Karpas-422 (cell line): ENCODE data around the gene DOCK6. TPM values are rescaled to one million over a fixed set of nuclear protein-coding genes. Genes with fewer than 3 reads are reported as not detected.

Experiments used
- DNase-seq: peaks from one replicate; pipeline ENCODE4 v3.0.0-alpha.2; 2015
- H2AFZ ChIP-seq: fragments of 200-600 bp; sonication (generic); 2 replicates; pipeline ENCODE4 v1.6.1; 2014; ENCODE audit warnings: antibody characterized with exemption, low read length, mixed read lengths
- H3K27ac ChIP-seq: fragments of 200-600 bp; sonication (generic); 2 replicates; pipeline ENCODE4 v1.5.1; 2014; ENCODE audit warnings: mild to moderate bottlenecking, low read length, moderate library complexity
- H3K27me3 ChIP-seq: fragments of 200-600 bp; sonication (generic); 2 replicates; pipeline ENCODE4 v1.6.1; 2014; ENCODE audit warnings: low read length, mixed read lengths
- H3K36me3 ChIP-seq: fragments of 200-600 bp; sonication (generic); 2 replicates; pipeline ENCODE4 v1.6.1; 2014; ENCODE audit warnings: low read length, mixed read lengths; ENCODE audit not compliant: insufficient read depth
- H3K4me1 ChIP-seq: fragments of 200-600 bp; sonication (generic); 2 replicates; pipeline ENCODE4 v1.6.1; 2014; ENCODE audit warnings: mild to moderate bottlenecking, low read length, mixed read lengths
- H3K4me2 ChIP-seq: fragments of 200-600 bp; sonication (generic); 2 replicates; pipeline ENCODE4 v1.6.1; 2014; ENCODE audit warnings: low read length, low read depth, mild to moderate bottlenecking; ENCODE audit not compliant: poor library complexity, severe bottlenecking
- H3K4me3 ChIP-seq: fragments of 200-600 bp; sonication (generic); 2 replicates; pipeline ENCODE4 v1.5.1; 2014; ENCODE audit warnings: mild to moderate bottlenecking, antibody characterized with exemption, low read length, mixed read lengths
- H3K79me2 ChIP-seq: fragments of 200-600 bp; sonication (generic); 2 replicates; pipeline ENCODE4 v1.6.1; 2014; ENCODE audit warnings: mild to moderate bottlenecking, low read length, mixed read lengths
- H3K9ac ChIP-seq: fragments of 200-600 bp; sonication (generic); 2 replicates; pipeline ENCODE4 v1.6.0; 2014; ENCODE audit warnings: low read length
- H3K9me2 ChIP-seq: fragments of 200-600 bp; sonication (generic), shearing (Covaris generic); replicated peaks from 2 replicates; pipeline ENCODE4 v1.6.0; 2014; ENCODE audit warnings: mild to moderate bottlenecking, low read length, moderate library complexity; ENCODE audit not compliant: insufficient read depth
- H3K9me3 ChIP-seq: fragments of 300-700, 200-600 bp; sonication (generic); 2 replicates; pipeline ENCODE4 v1.6.1; 2014; ENCODE audit warnings: low read length, mixed read lengths
- H4K20me1 ChIP-seq: fragments of 200-600 bp; sonication (generic); 2 replicates; pipeline ENCODE4 v1.6.1; 2014; ENCODE audit warnings: mild to moderate bottlenecking, antibody characterized with exemption, low read length, low read depth; ENCODE audit not compliant: insufficient read depth
- total RNA-seq: library from RNA; depleted of rRNA; stranded (reverse); fragments of >200 nt; shearing (Covaris generic); gene quantifications from 2 replicates; pipeline ENCODE4 v1.2.3, GENCODE V29; 2014; ENCODE audit warnings: low replicate concordance

Gene DOCK6
- total RNA-seq, 1 experiment from 2014 or later, result 6.5 TPM

DNA sequence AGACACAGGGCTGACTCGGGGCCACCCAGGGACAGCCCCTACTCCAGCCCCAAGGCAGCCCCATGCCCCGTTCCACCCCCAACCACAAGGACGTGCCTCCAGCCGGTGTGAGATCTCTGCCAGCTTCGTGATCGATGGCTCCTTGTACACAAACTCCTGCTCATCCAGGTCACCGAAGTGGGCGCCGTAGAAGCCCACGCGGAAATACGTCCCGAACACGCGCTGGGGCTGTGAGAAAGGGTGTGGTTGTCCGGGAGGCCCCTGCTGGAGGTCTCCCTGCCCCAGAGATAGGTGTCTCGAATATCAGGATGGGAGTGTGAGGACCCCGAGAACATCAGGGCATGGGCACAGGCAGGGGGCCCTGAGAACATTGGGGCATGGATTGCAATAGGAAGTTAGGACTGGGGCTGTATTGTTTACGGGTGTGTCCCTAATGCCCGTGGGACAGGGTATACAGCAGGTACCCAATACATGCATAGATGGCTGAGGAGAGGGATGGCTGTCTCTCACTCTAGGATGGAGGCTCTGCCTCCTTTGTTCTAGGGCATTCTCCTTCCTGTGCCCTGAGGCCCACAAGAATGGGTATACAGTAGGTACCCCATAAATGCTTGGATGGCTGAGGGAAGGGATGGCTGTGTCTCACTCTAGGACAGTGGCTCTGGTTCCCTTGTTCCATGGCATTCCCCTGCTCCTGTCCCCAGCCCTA, 59.7 kb downstream of the DOCK6 start:
- Histone ChIP-seq H2AFZ (no peak overlapping the region), H3K36me3 (no peaks in the 10 kb centered on the region), H3K9ac (no peak overlapping the region), H3K4me2 (no peak overlapping the region), H3K4me1 (peaks cover 8% of the 10 kb centered on the region; the same call in 1 of the 2 replicates), H4K20me1 (no peaks in the 10 kb centered on the region), H3K9me3 (no peaks in the 10 kb centered on the region), H3K79me2 (no peaks in the 10 kb centered on the region), H3K4me3 (no peak overlapping the region), H3K27ac (no peak overlapping the region), H3K9me2 (no peaks in the 10 kb centered on the region), H3K27me3 (no peaks in the 10 kb centered on the region)
- DNase-seq, result no peak

DNA sequence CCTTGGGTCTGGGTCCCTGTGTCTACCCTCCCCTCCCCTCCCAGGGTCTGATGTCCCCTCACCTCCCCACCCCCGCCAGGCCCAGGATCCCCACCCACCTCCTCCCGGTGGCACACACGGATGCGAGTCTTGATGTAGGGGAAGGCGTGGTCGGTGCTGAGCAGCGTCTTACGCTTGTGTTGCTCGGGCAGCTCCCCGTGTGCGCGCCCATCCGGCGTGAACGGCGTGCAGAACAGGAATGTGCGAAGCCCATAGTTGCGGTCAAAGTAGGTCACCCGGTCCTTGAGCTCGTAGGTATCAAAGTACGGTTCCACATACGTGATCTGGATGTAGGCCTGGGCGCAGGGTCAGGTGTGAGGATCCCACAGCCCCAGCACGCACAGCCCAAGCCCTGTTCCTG, 60.5 kb downstream of the DOCK6 start:
- Histone ChIP-seq H3K79me2 (no peaks in the 10 kb centered on the region), H3K27ac (no peak overlapping the region), H2AFZ (no peak overlapping the region), H3K27me3 (no peaks in the 10 kb centered on the region), H3K9ac (no peak overlapping the region), H3K9me2 (no peaks in the 10 kb centered on the region), H3K4me2 (no peak overlapping the region), H3K4me1 (peaks cover 13% of the 10 kb centered on the region), H3K36me3 (no peaks in the 10 kb centered on the region), H4K20me1 (no peaks in the 10 kb centered on the region), H3K9me3 (no peaks in the 10 kb centered on the region), H3K4me3 (no peak overlapping the region)
- DNase-seq, result no peak

DNA sequence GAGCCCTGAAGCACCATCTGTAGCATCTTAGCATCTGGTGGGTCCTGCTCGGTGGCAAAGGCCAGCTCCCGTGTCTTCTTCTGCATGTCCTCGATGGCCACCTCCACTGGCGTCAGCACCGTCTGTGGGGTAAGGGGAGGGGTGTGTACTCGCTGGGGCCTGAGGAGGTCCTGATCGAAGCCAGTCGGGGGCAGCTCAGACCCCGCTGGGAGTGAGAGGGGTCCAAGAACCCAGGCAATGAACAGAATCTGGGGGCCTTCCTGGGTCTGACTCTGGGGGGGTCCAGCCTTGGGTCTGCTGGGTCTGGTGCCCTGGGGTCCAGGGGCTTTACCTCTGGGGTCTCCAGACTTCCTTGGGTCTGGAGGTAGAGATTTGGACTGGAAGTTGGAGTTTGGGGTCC, 61.4 kb downstream of the DOCK6 start:
- Histone ChIP-seq H3K4me3 (no peak overlapping the region), H3K9me3 (no peaks in the 10 kb centered on the region), H3K9me2 (no peaks in the 10 kb centered on the region), H4K20me1 (no peaks in the 10 kb centered on the region), H3K79me2 (no peaks in the 10 kb centered on the region), H2AFZ (no peak overlapping the region), H3K27ac (no peak overlapping the region), H3K27me3 (no peaks in the 10 kb centered on the region), H3K4me1 (peaks cover 16% of the 10 kb centered on the region), H3K4me2 (no peak overlapping the region), H3K9ac (no peak overlapping the region), H3K36me3 (no peaks in the 10 kb centered on the region)
- DNase-seq, result no peak

DNA sequence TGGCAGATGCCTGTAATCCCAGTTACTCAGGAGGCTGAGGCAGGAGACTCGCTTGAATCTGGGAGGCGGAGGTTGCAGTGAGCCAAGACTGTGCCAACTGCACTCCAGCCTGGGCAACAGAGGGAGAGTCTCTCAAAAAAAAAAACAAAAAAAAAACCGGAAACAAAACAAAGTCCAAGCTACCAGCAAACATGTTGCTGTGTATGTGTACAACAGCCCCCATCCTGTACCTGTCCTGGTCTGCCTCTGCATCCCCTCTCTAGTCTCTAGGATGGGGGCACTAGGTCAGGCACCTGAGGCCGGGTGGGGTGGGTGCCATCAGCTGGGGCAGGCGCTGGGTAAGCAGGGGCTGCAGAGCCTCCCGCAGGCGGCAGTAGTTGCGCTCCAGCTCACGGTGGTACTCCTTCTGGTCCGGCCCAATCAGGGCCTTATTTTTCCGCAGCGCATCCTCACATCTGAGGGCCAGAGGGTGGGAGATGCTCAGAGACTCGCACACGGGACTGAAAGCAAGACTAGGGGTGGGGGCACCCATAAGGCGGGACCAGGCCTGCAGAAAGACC, 62.2 kb downstream of the DOCK6 start:
- Histone ChIP-seq H3K9ac (no peak overlapping the region), H3K36me3 (no peaks in the 10 kb centered on the region), H3K9me2 (no peaks in the 10 kb centered on the region), H3K79me2 (no peaks in the 10 kb centered on the region), H3K4me3 (no peak overlapping the region), H3K9me3 (no peaks in the 10 kb centered on the region), H4K20me1 (no peaks in the 10 kb centered on the region), H3K4me2 (no peak overlapping the region), H2AFZ (no peak overlapping the region), H3K4me1 (peaks cover 16% of the 10 kb centered on the region), H3K27me3 (no peaks in the 10 kb centered on the region), H3K27ac (no peak overlapping the region)
- no peak for DNase-seq

DNA sequence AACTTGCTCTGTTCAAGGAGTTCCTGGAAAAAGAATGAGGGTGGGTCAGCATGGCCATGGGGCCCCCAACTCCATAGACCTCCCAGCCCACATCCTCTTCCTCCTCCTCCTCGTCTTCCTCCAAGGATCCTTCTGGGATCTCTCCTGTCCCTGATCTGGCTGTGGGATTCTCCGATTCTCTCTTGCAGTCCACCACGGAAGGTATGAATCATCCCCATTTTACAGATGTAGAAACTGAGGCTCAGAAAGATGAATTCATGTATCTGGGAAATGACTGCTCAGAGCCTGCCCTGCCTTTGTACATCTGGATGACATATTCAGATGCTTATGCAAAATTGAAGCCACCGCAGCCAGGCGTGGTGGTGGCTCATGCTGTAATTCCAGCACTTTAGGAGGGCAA, 62.8 kb downstream of the DOCK6 start:
- Histone ChIP-seq H2AFZ (no peak overlapping the region), H3K79me2 (no peaks in the 10 kb centered on the region), H3K36me3 (no peaks in the 10 kb centered on the region), H4K20me1 (no peaks in the 10 kb centered on the region), H3K9me2 (no peaks in the 10 kb centered on the region), H3K4me3 (no peak overlapping the region), H3K4me2 (no peak overlapping the region), H3K4me1 (peaks cover 16% of the 10 kb centered on the region), H3K9ac (no peak overlapping the region), H3K9me3 (no peaks in the 10 kb centered on the region), H3K27me3 (no peaks in the 10 kb centered on the region), H3K27ac (no peak overlapping the region)
- DNase-seq, result no peak

DNA sequence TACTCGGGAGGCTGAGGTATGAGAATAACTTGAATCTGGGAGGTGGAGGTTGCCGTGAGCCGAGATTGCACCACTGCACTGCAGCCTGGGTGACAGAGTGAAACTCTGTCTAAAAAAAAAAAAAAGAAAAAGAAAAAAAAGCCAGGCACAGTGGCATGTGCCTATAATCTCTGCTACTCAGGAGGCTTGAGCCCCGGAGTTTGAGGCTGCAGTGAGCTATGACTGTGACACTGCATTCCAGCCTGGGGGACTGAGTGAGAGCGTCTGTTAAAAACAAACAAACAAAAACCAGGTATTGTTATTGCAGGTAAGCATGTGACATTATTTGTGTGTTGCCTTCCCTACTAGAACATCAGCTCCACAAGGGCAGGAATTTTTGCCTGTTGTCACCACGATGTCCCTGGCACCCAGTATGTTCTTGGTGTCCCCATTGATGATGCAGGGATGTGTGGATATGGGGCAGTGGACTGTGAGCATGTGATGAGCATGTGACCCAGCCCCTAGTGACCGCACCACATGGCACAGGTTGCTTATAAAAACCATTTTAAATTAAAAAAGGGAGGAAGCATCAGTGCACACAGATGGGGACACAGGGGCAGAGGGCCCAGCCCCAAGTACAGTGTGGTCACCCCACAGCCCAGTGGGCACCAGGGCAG, 63.4 kb downstream of the DOCK6 start:
- H3K9me2 ChIP-seq, result no peaks in the 10 kb centered on the region
- H3K79me2 ChIP-seq, result no peaks in the 10 kb centered on the region
- H3K9ac ChIP-seq, result no peak overlapping the region
- no peaks in the 10 kb centered on the region for H3K36me3 ChIP-seq
- H3K9me3 ChIP-seq, result no peaks in the 10 kb centered on the region
- H3K4me3 ChIP-seq, result no peak overlapping the region
- H3K4me2 ChIP-seq, result no peak overlapping the region
- no peak for DNase-seq
- no peaks in the 10 kb centered on the region for H3K27me3 ChIP-seq
- peaks cover 16% of the 10 kb centered on the region for H3K4me1 ChIP-seq
- no peak overlapping the region for H2AFZ ChIP-seq
- H4K20me1 ChIP-seq, result no peaks in the 10 kb centered on the region
- H3K27ac ChIP-seq, result no peak overlapping the region

DNA sequence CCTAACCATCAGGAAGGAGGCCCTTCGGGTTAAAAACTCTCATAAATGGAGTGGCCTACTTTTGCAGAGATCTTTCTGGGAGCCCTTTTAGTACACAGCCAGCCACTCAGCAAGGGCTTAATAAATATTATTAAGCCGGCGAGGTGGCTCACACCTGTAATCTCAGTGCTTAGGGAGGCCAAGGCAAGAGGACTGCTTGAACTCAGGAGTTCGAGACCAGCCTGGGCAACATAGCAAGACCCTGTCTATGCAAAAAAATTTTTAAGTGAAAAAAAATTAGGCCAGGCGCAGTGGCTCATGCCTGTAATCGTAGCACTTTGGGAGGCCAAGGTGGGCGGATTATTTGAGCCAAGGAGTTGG, 64.2 kb downstream of the DOCK6 start:
- DNase-seq, result no peak
- peak overlapping the region; percentile 65; the same call in 1 of the 2 replicates for H3K9ac ChIP-seq
- H3K9me2 ChIP-seq, result no peaks in the 10 kb centered on the region
- H3K4me3 ChIP-seq, result peak overlapping the region; percentile 68; the same call in 1 of the 2 replicates
- no peaks in the 10 kb centered on the region for H3K27me3 ChIP-seq
- H3K79me2 ChIP-seq, result no peaks in the 10 kb centered on the region
- H3K9me3 ChIP-seq, result no peaks in the 10 kb centered on the region
- peaks cover 12% of the 10 kb centered on the region for H3K4me1 ChIP-seq
- no peaks in the 10 kb centered on the region for H3K36me3 ChIP-seq
- H3K27ac ChIP-seq, result no peak overlapping the region
- H4K20me1 ChIP-seq, result no peaks in the 10 kb centered on the region
- H3K4me2 ChIP-seq, result peak overlapping the region; percentile 78
- peak overlapping the region; percentile 64; the same call in 1 of the 2 replicates for H2AFZ ChIP-seq

DNA sequence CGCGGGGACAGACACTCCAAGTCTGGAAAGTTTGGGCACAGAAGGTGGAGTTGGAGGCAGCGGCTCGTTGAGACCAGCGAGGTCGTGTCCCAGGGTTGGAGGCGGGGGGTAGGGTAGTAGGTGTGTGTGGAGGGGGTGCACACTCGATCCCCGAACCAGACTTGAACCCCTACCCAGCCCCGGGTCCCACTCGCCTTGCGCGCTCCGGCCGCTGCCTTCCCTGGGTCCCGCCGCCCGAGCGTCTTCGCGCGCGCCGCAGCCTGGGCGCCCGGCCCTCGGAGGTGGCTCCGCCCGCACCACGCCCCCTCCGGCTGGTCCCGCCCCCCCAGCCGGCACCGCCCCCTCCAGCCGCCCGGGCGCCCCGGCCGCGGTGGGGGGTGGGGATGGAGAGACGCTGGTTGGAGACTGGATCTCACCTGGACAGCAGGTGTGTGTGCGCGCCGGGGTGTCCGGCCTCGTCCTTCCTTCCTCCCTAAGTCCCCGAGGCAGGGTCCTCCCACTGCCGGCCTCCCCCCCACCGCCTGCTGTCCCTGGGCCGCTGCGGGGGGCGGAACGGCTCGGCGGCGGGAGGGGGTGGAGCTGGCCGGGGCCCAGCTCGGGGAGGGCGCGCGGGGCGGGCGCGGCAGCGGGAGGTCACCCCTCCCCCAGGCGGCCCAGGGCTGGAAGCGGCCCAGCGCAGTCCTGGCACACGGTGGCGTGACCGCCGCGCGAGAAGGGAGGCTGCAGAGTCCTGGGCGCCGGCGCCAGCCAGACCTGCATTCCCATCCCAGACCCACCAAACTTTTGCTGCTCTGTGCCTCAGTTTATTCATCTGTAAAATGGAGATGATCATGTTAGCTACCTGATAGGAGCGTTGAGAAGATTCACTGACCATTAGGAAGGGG, 64.8 kb downstream of the DOCK6 start, which contains the start of gene KANK2:
TSS of gene KANK2 (minus strand) at position 255 of the 884 bp plus-strand sequence. CDS start 3,034 bp downstream, outside the sequence.
- Histone ChIP-seq H3K79me2 (no peaks in the 10 kb centered on the region), H3K9me3 (no peaks in the 10 kb centered on the region), H3K27ac (no peak within 1 kb of the TSS), H3K9me2 (no peaks in the 10 kb centered on the region), H3K27me3 (no peaks in the 10 kb centered on the region), H3K4me3 (peak within 1 kb of the TSS; percentile 68), H3K4me1 (peaks cover 12% of the 10 kb centered on the region), H2AFZ (peak within 1 kb of the TSS; percentile 81), H3K4me2 (peak within 1 kb of the TSS; percentile 78), H3K36me3 (no peaks in the 10 kb centered on the region), H3K9ac (peak within 1 kb of the TSS; percentile 65), H4K20me1 (no peaks in the 10 kb centered on the region)
- peak; percentile 90 for DNase-seq
